ENCODE results near the gene WNT11. TPM values are rescaled to one million over a fixed set of nuclear protein-coding genes. Genes with fewer than 3 reads are reported as not detected.

The WNT11 gene
- polyA plus RNA-seq, 1 donor (not counting 4 experiments of a cell fraction or from before 2014, with no cell fraction given) = not detected

GRCh38 chr11:76208438-76209374, 2.4 kb upstream of the WNT11 start:
- no peaks in the 10 kb centered on the region for H3K79me2 ChIP-seq (ENCODE audit: control insufficient read depth, insufficient read depth, low read length)
- H3K9me1 ChIP-seq (ENCODE audit: control insufficient read depth, extremely low read depth, insufficient read depth, low read length) = no peaks in the 10 kb centered on the region
- H3K36me3 ChIP-seq (ENCODE audit: control insufficient read depth in 2 of 2, extremely low read depth in 1 of 2, insufficient read depth in 2 of 2, low read length in 2 of 2) = no peaks in the 10 kb centered on the region
- H3K27me3 ChIP-seq (ENCODE audit: control insufficient read depth, extremely low read depth, insufficient read depth, low read length) = peaks cover 94% of the 10 kb centered on the region
- H3K27ac ChIP-seq (ENCODE audit: control insufficient read depth, insufficient read depth, low read length) = no peak overlapping the region
- no peak overlapping the region for H3K9ac ChIP-seq (ENCODE audit: control insufficient read depth, extremely low read depth, insufficient read depth, low read length)
- H3K4me2 ChIP-seq (ENCODE audit: control insufficient read depth, extremely low read depth, insufficient read depth, low read depth, low read length) = peak overlapping the region; percentile 94
- no peaks in the 10 kb centered on the region for H3K9me3 ChIP-seq (ENCODE audit: control insufficient read depth, low read depth, low read length)
- DNase-seq (ENCODE audit: low read depth, low spot score) = peak; percentile 4
- peak overlapping the region; percentile 30 to 71 (median 57) for H3K4me3 ChIP-seq (ENCODE audit: control insufficient read depth in 2 of 3, extremely low read depth in 1 of 3, insufficient read depth in 2 of 3, low read depth in 1 of 3, low read length in 3 of 3)
- peaks cover 6% of the 10 kb centered on the region for H4K20me1 ChIP-seq (ENCODE audit: control insufficient read depth, extremely low read depth, insufficient read depth, low read length)
- FAIRE-seq = no peak
- H2AFZ ChIP-seq (ENCODE audit: control insufficient read depth, low read length) = peak overlapping the region; percentile 63
- TF ChIP-seq EZH2 (IDR thresholded peaks at IDR 0.05; ENCODE audit: low read length) = no peak
- TF ChIP-seq CTCF (optimal IDR thresholded peaks at IDR 0.05 in 1 of 3, IDR thresholded peaks at IDR 0.05 in 1 of 3, conservative IDR thresholded peaks at IDR 0.05 in 1 of 3; ENCODE audit: extremely low read depth in 1 of 3, insufficient read depth in 2 of 3, low read length in 3 of 3) = peak in 2 of 3 experiments; percentile 77 to 89
- peaks cover 19% of the 10 kb centered on the region for H3K4me1 ChIP-seq (ENCODE audit: control insufficient read depth, extremely low read depth, insufficient read depth, low read length)
- dilution Hi-C loops (cut with MboI; ENCODE audit: extremely low pct_ligation_motif_present, low sequenced_read_pairs) = no loop called here

- Histone ChIP-seq H3K79me2 (ENCODE audit: control insufficient read depth, insufficient read depth, low read length) (no peaks in the 10 kb centered on the region), H3K27me3 (ENCODE audit: control insufficient read depth, extremely low read depth, insufficient read depth, low read length) (peaks cover 93% of the 10 kb centered on the region), H2AFZ (ENCODE audit: control insufficient read depth, low read length) (peak overlapping the region; percentile 42), H3K4me2 (ENCODE audit: control insufficient read depth, extremely low read depth, insufficient read depth, low read depth, low read length) (peak overlapping the region; percentile 94), H3K9ac (ENCODE audit: control insufficient read depth, extremely low read depth, insufficient read depth, low read length) (peak overlapping the region; percentile 28), H3K9me1 (ENCODE audit: control insufficient read depth, extremely low read depth, insufficient read depth, low read length) (no peaks in the 10 kb centered on the region), H3K4me3 (ENCODE audit: control insufficient read depth in 2 of 3, extremely low read depth in 1 of 3, insufficient read depth in 2 of 3, low read depth in 1 of 3, low read length in 3 of 3) (peak overlapping the region; percentile 4 to 71 (median 57)), H4K20me1 (ENCODE audit: control insufficient read depth, extremely low read depth, insufficient read depth, low read length) (peaks cover 6% of the 10 kb centered on the region), H3K4me1 (ENCODE audit: control insufficient read depth, extremely low read depth, insufficient read depth, low read length) (peaks cover 19% of the 10 kb centered on the region), H3K9me3 (ENCODE audit: control insufficient read depth, low read depth, low read length) (no peaks in the 10 kb centered on the region), H3K27ac (ENCODE audit: control insufficient read depth, insufficient read depth, low read length) (no peak overlapping the region), H3K36me3 (ENCODE audit: control insufficient read depth in 2 of 2, extremely low read depth in 1 of 2, insufficient read depth in 2 of 2, low read length in 2 of 2) (no peaks in the 10 kb centered on the region)
- FAIRE-seq (no peak), DNase-seq (ENCODE audit: low read depth, low spot score) (peak; percentile 4)
- TF ChIP-seq EZH2 (IDR thresholded peaks at IDR 0.05; ENCODE audit: low read length) = peak; percentile 60
- peak; percentile 65 to 94 (median 88) for TF ChIP-seq CTCF (optimal IDR thresholded peaks at IDR 0.05 in 1 of 3, IDR thresholded peaks at IDR 0.05 in 1 of 3, conservative IDR thresholded peaks at IDR 0.05 in 1 of 3; ENCODE audit: extremely low read depth in 1 of 3, insufficient read depth in 2 of 3, low read length in 3 of 3)
- dilution Hi-C loops (cut with MboI; ENCODE audit: extremely low pct_ligation_motif_present, low sequenced_read_pairs) = no loop called here
Measured at GRCh38 chr11:76207642-76208401, 1.5 kb upstream of the WNT11 start.

Data from keratinocyte (primary cell).